Uterus (tissue), 2 donors: ENCODE measurements around the gene FAM184A.
"Not testable (repeated sequence)": the region's sequence is repeated elsewhere in the genome, so short reads cannot be mapped to it uniquely, and the experiment has no call there.

Experiments used
- CTCF ChIP-seq, 4 experiments: fragments of 200-600 bp in 2 of 4; fragments of 450-650 bp in 2 of 4; sonication (generic) in 2 of 4; IDR thresholded peaks; one replicate each; pipeline ENCODE4 v1.5.1; 2016 to 2019; ENCODE audit warnings: antibody characterized with exemption in 4 of 4, mild to moderate bottlenecking in 2 of 4, moderate library complexity in 1 of 4
- POLR2A ChIP-seq, 2 donors: fragments of 450-650 bp; IDR thresholded peaks; one replicate each; pipeline ENCODE4 v1.6.1; 2016; ENCODE audit warnings: antibody characterized with exemption in 2 of 2, mild to moderate bottlenecking in 1 of 2, moderate library complexity in 1 of 2

GRCh38 chr6:119119062-119119461 is 40.6 kb upstream of the FAM184A start:
- not testable (repeated sequence) for TF ChIP-seq POLR2A, CTCF (IDR thresholded peaks at IDR 0.05)
